Epithelial cell of esophagus (primary cell): ENCODE measurements around the gene CHST11.

ENCODE experiments used
- DNase-seq: peaks from one replicate; pipeline ENCODE4 v3.0.0; 2010; ENCODE audit warnings: low read depth
- H3K4me3 ChIP-seq: 2 replicates; pipeline ENCODE4 v1.5.1; 2011; ENCODE audit warnings: mild to moderate bottlenecking, low read length, control low read depth
- CTCF ChIP-seq: IDR thresholded peaks from 2 replicates; pipeline ENCODE4 v1.5.1; 2011; ENCODE audit warnings: low read depth, mild to moderate bottlenecking, low read length, control low read depth, inconsistent platforms; ENCODE audit not compliant: insufficient read depth; ENCODE audit errors: missing control alignments

CHST11 gene

GRCh38 chr12:104764225-104765091, 307.7 kb downstream of the CHST11 start:
- DNase-seq = no peak
- no peak overlapping the region for H3K4me3 ChIP-seq
- TF ChIP-seq CTCF = no peak

DNA sequence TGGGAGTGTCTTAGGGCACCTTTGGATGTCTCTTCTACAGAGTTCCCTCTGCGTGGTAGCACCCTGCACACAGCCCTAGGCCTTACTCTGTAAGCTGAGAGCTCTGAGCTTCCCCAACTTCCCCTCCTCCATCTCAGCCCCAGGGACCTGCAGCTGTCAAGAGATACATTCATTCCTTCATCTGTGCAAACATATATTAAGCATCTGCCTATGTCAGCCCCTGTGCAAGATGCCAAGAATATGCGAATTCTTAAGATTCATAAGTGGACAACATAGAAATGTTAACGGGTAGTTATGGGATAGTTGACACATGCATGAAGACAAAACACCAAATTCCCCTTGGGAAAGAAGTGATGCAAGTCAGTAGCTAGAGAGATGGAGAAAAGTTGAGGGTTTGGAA, 310.5 kb downstream of the CHST11 start:
- no peak overlapping the region for H3K4me3 ChIP-seq
- DNase-seq = no peak
- TF ChIP-seq CTCF = no peak

GRCh38 chr12:104768033-104768432, 311.3 kb downstream of the CHST11 start:
- H3K4me3 ChIP-seq = no peak overlapping the region
- no peak for DNase-seq
- TF ChIP-seq CTCF = no peak

GRCh38 chr12:104769144-104769561, 312.4 kb downstream of the CHST11 start:
- H3K4me3 ChIP-seq = no peak overlapping the region
- TF ChIP-seq CTCF = no peak
- peak; percentile 15 for DNase-seq

DNA sequence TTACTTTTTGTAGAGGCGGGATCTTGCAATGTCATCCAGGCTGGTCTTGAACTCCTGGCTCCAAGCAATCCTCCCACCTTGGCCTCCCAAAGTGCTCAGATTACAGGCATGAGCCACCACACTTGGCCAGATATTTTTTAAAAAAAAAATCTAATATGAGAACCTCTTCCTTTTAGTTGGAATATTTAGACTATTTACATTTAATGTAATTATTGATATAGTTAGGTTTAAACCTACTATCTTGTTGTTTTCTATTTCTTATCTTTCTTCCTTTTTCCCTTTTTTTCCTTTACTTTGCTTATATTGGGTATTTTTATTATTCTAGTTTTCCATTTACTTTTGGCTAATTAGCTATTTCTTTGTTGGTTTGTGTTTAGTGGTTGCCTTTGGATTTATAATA, 315.6 kb downstream of the CHST11 start:
- no peak for TF ChIP-seq CTCF
- DNase-seq = no peak
- H3K4me3 ChIP-seq = no peak overlapping the region

- DNase-seq = no peak
- H3K4me3 ChIP-seq = no peak overlapping the region
- no peak for TF ChIP-seq CTCF
Observed at GRCh38 chr12:104775731-104776231, 319.0 kb downstream of the CHST11 start.
